GM19351 (cell line): Measurements from ENCODE around the gene NOXA1.
"Not testable (repeated sequence)": the region's sequence is repeated elsewhere in the genome, so short reads cannot be mapped to it uniquely, and the experiment has no call there.

Source experiments
- ATAC-seq: cut with Tn5 transposase; IDR thresholded peaks from one replicate; pipeline ENCODE4 v1.9.1; 2021; ENCODE audit warnings: mild to moderate bottlenecking, moderate library complexity; ENCODE audit not compliant: unreplicated experiment

Gene NOXA1

GRCh38 chr9:137462986-137463930 is 40.1 kb downstream of the NOXA1 start:
- no peak for ATAC-seq

- ATAC-seq = no peak
These were observed 40.7 kb downstream of the NOXA1 start for GRCh38 chr9:137463931-137464290.

GRCh38 chr9:137464291-137464999 is 41.3 kb downstream of the NOXA1 start:
- no peak for ATAC-seq

- ATAC-seq = no peak
These were observed 42.0 kb downstream of the NOXA1 start for GRCh38 chr9:137465000-137465719.

GRCh38 chr9:137465720-137466388 is 42.7 kb downstream of the NOXA1 start:
- ATAC-seq = no peak

- not testable (repeated sequence) for ATAC-seq
These were observed 43.3 kb downstream of the NOXA1 start for GRCh38 chr9:137466389-137467085.

GRCh38 chr9:137467161-137467581 is 44.0 kb downstream of the NOXA1 start:
- no peak for ATAC-seq

- ATAC-seq = no peak
These were observed 44.7 kb downstream of the NOXA1 start for GRCh38 chr9:137467896-137468295.

GRCh38 chr9:137470785-137471184 is 47.6 kb downstream of the NOXA1 start:
- ATAC-seq = no peak

GRCh38 chr9:137474271-137474670 is 51.1 kb downstream of the NOXA1 start:
- no peak for ATAC-seq

GRCh38 chr9:137475666-137476065 is 52.5 kb downstream of the NOXA1 start:
- no peak for ATAC-seq

- no peak for ATAC-seq
These were observed 53.7 kb downstream of the NOXA1 start for GRCh38 chr9:137476856-137477255.

- ATAC-seq = no peak
These were observed 54.8 kb downstream of the NOXA1 start for GRCh38 chr9:137477778-137478612.

GRCh38 chr9:137478613-137478961 is 55.4 kb downstream of the NOXA1 start:
- no peak for ATAC-seq

- no peak for ATAC-seq
These were observed 56.0 kb downstream of the NOXA1 start for GRCh38 chr9:137478962-137479861.

GRCh38 chr9:137479892-137480685 is 56.9 kb downstream of the NOXA1 start:
- no peak for ATAC-seq
